Small intestine (tissue), 7 donors: ENCODE measurements around the gene XRCC1. TPM values are rescaled to one million over a fixed set of nuclear protein-coding genes. Genes with fewer than 3 reads are reported as not detected.
"Not testable (repeated sequence)": the region's sequence is repeated elsewhere in the genome, so short reads cannot be mapped to it uniquely, and the experiment has no call there.

Experiments used
- DNase-seq, 2 donors: peaks; one replicate each; pipeline versions ENCODE4 v3.0.0 to v3.0.0-alpha.2; 2013
- FAIRE-seq: peaks from 2 replicates; lab custom pipeline; 2012; peaks lifted over from hg19 to GRCh38; lab: Jason Lieb, UNC
- H3K27ac ChIP-seq, 3 donors: one replicate each; pipeline ENCODE4 v1.5.1; 2013; ENCODE audit warnings: low read length in 2 of 3, mild to moderate bottlenecking in 2 of 3, control low read depth in 1 of 3, inconsistent platforms in 1 of 3, low read depth in 1 of 3, moderate library complexity in 1 of 3
- H3K27me3 ChIP-seq, 3 donors: one replicate each; pipeline ENCODE4 v1.6.1; 2013; ENCODE audit warnings: low read length in 3 of 3, inconsistent platforms in 1 of 3; ENCODE audit not compliant: control insufficient read depth in 3 of 3, insufficient read depth in 3 of 3
- H3K36me3 ChIP-seq, 3 donors: one replicate each; pipeline ENCODE4 v1.6.1; 2013; ENCODE audit warnings: low read length in 3 of 3, inconsistent platforms in 1 of 3, low read depth in 1 of 3, mild to moderate bottlenecking in 1 of 3, moderate library complexity in 1 of 3; ENCODE audit not compliant: control insufficient read depth in 3 of 3, insufficient read depth in 2 of 3
- H3K4me1 ChIP-seq, 3 donors: one replicate each; pipeline ENCODE4 v1.6.1; 2013; ENCODE audit warnings: low read length in 2 of 3, inconsistent platforms in 1 of 3, low read depth in 1 of 3, mild to moderate bottlenecking in 1 of 3, moderate library complexity in 1 of 3; ENCODE audit not compliant: control insufficient read depth in 3 of 3, insufficient read depth in 2 of 3
- H3K4me3 ChIP-seq, 3 donors: one replicate each; pipeline ENCODE4 v1.5.1; 2013; ENCODE audit warnings: low read length in 3 of 3, control low read depth in 1 of 3, inconsistent platforms in 1 of 3, low read depth in 1 of 3, mild to moderate bottlenecking in 1 of 3, moderate library complexity in 1 of 3
- H3K9me3 ChIP-seq, 2 donors: one replicate each; pipeline ENCODE4 v1.6.1; 2013; ENCODE audit warnings: low read depth in 1 of 2, low read length in 1 of 2; ENCODE audit not compliant: control insufficient read depth in 2 of 2, insufficient read depth in 1 of 2
- WGBS, 3 donors: extraction: QIAGEN DNeasy Blood & Tissue Kit; methylation state at CpG; one replicate each; pipeline ENCODE4 v1.1.7; 2013; 5-methylcytosine and 5-hydroxymethylcytosine counted together
- polyA plus RNA-seq, 4 donors: library from polyadenylated mRNA; stranded (reverse) in 3 of 4; unstranded in 1 of 4; fragments of 200-250 nt in 3 of 4; fragments of 120-200 nt in 1 of 4; gene quantifications; one replicate each; pipeline versions ENCODE4 v1.2.1 to v1.2.3, GENCODE V29; 2013
- donor health status: healthy with polysubstance abuse.
- donor health status: control.
- donor health status: control.
- donor health status: Bipolar disorder and iron deficiency.
- donor health status: healthy.

XRCC1 gene
- polyA plus RNA-seq, 4 donors, result 9.7 to 46.3 (median 16.0) TPM

DNA sequence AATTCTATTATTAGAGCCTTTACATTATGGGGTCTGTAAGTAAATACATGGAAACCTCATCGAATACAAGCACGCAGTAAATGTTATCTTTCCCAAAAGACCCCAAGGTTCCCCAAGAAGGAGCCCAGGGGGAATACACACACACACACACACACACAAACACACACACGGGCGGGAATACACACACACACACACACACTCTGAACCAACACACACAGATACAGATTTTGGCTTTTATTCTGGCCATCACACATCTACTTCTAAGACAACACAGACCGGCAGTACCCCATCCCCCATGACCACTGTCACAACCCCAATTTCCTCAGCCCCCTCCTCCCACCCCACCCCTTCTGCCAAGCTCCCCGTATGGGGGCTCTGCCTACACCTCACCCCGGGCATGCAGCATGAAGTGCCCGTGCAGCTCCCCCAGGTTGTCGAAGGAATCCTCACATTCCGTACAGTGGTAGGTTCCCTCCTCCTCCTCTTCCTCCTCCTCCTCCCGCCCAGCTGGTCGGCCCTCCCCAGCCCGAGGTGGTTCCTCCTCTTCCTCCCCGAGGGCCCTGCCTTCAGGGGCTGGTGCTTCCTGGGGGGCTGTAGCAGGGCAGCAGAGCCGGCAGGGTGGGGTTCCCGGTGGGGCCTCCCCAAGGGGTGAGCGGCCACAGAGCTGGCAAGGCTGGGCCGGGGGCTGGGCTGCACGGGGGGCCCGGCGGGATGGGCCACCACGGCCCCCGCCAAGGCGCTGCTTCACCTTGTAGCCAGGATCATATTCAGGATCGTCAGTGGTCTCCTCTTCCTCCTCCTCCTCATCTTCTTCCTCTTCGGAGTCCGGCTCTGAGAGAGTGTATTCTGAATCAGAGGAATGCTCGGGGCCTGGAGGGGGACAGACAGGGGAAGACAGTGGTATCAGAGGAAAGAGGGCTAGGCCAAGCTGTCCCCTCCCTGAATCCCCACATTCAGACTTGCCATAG, 32.2 kb upstream of the XRCC1 start:
- Histone ChIP-seq H3K9me3 (no peaks in the 10 kb centered on the region), H3K36me3 (peaks cover 0 to 41% (median 0%) of the 10 kb centered on the region in 3 donors), H3K4me3 (no peak overlapping the region), H3K27me3 (no peaks in the 10 kb centered on the region), H3K4me1 (no peaks in the 10 kb centered on the region), H3K27ac (no peak overlapping the region)
- 79 to 82% (median 81%) methylated on average over 25 to 28 of the region's 28 CpGs for WGBS, 3 donors
- FAIRE-seq (no peak), DNase-seq (no peak)

DNA sequence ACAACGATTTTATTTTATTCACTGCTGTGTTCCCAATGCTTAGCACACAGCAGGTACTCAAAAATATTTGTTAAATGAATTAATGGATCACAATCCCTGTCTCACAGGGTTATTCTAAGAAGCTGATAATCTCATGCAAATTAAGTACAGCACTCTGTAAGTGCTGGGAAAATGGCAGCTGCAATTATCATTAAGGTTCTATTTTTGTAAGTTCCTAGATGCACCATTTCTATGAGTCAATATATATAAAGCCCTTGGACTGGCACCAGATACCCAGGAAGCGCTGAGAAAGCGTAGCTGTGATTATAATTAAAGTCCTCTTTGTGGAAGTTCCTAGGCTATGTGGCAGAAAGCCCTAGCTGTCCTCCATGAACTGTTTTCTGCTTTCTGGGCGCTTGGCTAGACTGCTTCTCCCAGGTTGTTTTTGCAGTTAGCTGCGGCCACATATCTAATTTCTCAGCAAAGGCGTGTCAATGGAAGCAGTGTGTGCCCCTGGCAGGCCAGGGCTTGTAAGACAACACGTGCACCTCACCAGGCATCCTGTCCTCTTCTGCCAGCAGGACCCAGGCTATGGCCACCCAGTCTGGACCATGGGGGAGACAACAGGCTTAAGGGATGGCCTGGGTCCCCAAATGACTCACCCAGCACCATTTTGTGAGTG, 31.4 kb upstream of the XRCC1 start:
- FAIRE-seq (no peak), DNase-seq (no peak)
- WGBS, 3 donors, result 82 to 93% (median 84%) methylated on average over 7 of the region's 7 CpGs
- Histone ChIP-seq H3K4me1 (no peaks in the 10 kb centered on the region), H3K27ac (no peak overlapping the region), H3K4me3 (no peak overlapping the region), H3K9me3 (no peaks in the 10 kb centered on the region), H3K36me3 (peaks cover 0 to 40% (median 0%) of the 10 kb centered on the region in 3 donors), H3K27me3 (no peaks in the 10 kb centered on the region)

DNA sequence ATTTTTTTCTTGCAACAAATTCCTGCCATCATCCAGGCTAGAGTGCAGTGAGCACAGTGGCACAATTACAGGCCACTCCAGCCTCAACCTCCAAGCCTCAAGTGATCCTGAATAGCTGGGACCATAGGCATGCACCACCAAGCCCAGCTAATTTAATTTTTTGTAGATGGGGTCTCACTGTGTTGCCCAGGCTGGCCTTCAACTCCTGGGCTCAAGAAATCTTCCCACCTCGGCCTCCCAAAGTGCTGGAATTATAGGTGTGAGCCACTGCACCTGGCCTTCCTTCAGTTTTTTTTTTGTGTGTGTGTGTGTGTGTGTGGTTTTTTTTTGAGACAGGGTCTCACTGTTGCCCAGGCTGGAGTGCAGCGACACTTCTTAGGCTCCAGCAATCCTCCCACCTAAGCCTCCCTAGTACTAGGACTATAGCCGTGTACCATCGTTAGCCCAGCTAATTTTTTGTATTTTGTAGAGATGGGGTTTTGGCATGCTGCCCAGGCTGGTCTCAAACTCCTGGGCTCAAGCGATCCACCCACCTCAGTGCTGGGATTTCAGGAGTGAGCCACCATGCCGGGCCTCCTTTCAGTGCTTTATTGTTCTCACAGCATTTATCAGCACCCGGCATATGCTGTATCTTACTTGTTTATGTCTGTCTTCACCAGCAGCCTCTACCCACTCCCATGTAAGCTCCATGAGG, 30.7 kb upstream of the XRCC1 start:
- H3K27me3 ChIP-seq, result no peaks in the 10 kb centered on the region
- H3K4me3 ChIP-seq, result no peak overlapping the region
- H3K27ac ChIP-seq, result no peak overlapping the region
- 74 to 87% (median 83%) methylated on average over 7 of the region's 7 CpGs for WGBS, 3 donors
- H3K9me3 ChIP-seq, result no peaks in the 10 kb centered on the region
- FAIRE-seq (no peak), DNase-seq (no peak)
- H3K36me3 ChIP-seq, result peaks cover 0 to 36% (median 0%) of the 10 kb centered on the region in 3 donors
- H3K4me1 ChIP-seq, result no peaks in the 10 kb centered on the region

DNA sequence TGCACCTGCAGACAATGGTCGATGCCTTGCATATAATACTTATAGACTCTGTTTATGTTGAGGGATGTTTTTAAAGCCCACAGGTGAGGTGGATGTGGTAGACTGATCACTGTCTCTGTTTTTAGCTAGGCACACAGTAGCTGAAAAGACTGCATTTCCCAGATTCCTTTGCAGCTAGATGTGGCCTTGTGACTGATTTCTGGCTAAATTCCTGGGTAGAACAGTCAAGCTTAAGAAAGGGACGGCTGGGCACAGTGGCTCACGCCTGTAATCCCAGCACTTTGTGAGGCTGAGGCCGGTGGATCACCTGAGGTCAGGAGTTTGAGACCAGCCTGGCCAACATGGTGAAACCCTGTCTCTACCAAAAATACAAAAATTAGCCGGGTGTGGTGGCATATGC, 25.0 kb upstream of the XRCC1 start:
- not testable (repeated sequence) for H3K9me3 ChIP-seq, H3K27ac ChIP-seq, H3K4me1 ChIP-seq, H3K27me3 ChIP-seq, FAIRE-seq, H3K4me3 ChIP-seq, DNase-seq
- WGBS, 3 donors, result 84 to 89% (median 84%) methylated on average over 5 of the region's 5 CpGs
- H3K36me3 ChIP-seq, result peaks cover 4 to 25% (median 5%) of the 10 kb centered on the region in 3 donors

DNA sequence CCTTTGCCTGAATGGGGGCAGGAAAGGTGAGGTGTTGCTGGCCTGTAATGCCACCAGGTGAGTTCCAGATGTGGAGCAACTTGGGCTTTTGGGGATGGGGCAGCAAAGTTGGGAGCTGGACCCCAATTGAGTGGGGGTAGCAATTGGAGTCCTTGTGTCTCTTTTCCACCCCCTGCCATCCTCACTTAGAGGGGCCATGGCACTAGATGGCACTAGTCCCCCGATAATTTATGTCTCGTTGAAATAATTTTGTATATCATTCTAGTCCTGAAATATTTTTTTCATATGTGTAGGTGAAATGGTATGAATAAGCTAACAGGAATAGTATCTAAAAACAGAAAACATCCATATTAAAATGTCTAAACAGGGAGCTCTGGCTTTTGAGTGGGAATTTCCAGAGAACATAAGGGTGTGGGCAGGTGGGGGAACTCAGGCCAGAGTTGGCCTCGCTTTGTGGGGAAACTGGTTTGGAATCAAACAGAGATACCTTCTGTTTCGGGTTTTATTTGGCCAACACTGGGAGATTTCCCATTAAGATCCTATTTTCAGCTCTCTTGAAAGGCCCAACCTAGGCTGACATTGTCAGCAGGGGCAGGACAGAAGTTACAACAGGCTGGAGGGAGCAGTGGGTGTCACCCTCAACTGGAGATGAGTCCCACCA, 24.4 kb upstream of the XRCC1 start:
- H3K27me3 ChIP-seq, result no peaks in the 10 kb centered on the region
- DNase-seq, result no peak
- H3K36me3 ChIP-seq, result peaks cover 4 to 25% (median 5%) of the 10 kb centered on the region in 3 donors
- no peaks in the 10 kb centered on the region for H3K9me3 ChIP-seq
- 89 to 93% (median 93%) methylated on average over 4 of the region's 4 CpGs for WGBS, 3 donors
- no peak for FAIRE-seq
- H3K27ac ChIP-seq, result no peak overlapping the region
- peaks cover 2 to 6% (median 6%) of the 10 kb centered on the region in 3 donors for H3K4me1 ChIP-seq
- H3K4me3 ChIP-seq, result no peak overlapping the region

DNA sequence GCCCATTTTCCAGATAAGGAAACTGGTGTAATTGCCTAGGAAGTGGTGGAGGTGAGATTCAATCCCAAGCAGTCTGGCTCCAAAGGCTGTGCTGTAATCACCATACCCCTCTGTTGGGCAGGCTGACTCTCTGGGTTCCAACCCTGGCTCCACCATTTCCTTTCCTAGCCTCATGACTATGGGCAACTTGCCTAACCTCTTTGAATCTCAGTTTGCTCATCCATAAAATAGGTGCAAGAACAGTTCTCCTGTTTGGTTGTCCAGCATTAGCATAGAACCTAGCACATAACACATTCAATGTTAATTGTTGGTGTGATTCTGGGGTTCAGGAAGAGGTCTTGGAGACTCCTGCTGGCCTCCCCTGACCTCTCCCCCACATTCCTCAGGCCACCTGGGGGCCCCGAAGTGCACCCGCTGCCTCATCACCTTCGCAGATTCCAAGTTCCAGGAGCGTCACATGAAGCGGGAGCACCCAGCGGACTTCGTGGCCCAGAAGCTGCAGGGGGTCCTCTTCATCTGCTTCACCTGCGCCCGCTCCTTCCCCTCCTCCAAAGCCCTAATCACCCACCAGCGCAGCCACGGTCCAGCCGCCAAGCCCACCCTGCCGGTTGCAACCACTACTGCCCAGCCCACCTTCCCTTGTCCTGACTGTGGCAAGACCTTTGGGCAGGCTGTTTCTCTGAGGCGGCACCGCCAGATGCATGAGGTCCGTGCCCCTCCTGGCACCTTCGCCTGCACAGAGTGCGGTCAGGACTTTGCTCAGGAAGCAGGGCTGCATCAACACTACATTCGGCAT, 23.3 kb upstream of the XRCC1 start:
- DNase-seq (no peak), FAIRE-seq (no peak)
- no peaks in the 10 kb centered on the region for H3K9me3 ChIP-seq
- H3K27ac ChIP-seq, result no peak overlapping the region
- peaks cover 4 to 33% (median 5%) of the 10 kb centered on the region in 3 donors for H3K36me3 ChIP-seq
- peaks cover 2 to 17% (median 6%) of the 10 kb centered on the region in 3 donors for H3K4me1 ChIP-seq
- H3K27me3 ChIP-seq, result no peaks in the 10 kb centered on the region
- 83 to 89% (median 85%) methylated on average over 17 to 19 of the region's 19 CpGs for WGBS, 3 donors
- no peak overlapping the region for H3K4me3 ChIP-seq

DNA sequence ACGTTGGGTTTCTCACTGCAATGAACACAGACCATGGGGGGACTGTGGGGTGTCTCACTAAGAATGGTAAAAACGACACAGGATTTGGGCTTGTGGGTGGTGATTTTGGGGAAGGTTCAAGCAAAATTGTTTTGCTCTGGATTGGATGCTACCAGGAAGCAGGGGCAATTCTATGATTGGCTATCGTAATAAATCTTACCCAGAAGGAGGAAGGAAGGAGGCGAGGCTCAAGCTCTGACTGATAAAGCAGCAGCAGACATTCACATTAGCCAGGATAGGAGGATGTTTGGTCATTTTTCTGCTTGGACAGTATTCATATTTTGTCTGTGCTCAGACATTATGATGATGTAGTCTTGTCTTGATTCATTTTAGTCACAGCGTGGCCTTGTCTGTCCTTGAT, 22.5 kb upstream of the XRCC1 start:
- Histone ChIP-seq H3K27me3 (no peaks in the 10 kb centered on the region), H3K36me3 (peaks cover 4 to 40% (median 5%) of the 10 kb centered on the region in 3 donors), H3K27ac (no peak overlapping the region), H3K9me3 (no peaks in the 10 kb centered on the region), H3K4me1 (peaks cover 2 to 19% (median 6%) of the 10 kb centered on the region in 3 donors), H3K4me3 (no peak overlapping the region)
- FAIRE-seq, result no peak
- DNase-seq, result no peak
- WGBS, 3 donors, result 28 to 50% (median 43%) methylated on average over 5 of the region's 5 CpGs
